Measurements from ENCODE around the gene SLMAP. TPM values are rescaled to one million over a fixed set of nuclear protein-coding genes. Genes with fewer than 3 reads are reported as not detected.

SLMAP gene
- total RNA-seq, 1 donor from 2014 or later, result 71.4 TPM

DNA sequence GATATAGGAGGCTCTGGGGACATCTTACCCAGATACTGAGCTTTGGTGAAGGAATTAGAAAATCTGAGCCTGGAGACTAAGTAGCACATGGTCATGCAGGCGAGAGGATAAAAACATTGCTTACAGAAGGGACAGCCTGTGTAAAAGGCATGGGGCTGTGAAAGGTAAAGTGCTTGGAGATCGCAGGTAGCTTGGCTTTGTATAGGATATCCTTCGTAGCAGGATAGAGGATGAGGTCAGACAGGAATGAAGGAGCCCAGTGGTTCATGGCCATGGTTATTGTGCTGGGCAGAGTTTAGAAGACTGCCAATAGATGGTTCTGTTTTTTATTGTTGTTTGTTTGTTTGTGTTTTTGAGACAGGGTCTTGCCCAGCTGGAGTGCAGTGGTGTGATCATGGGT, 82.5 kb downstream of the SLMAP start:
- H4K20me1 ChIP-seq (ENCODE audit: insufficient read depth, low read length), result peaks cover 13% of the 10 kb centered on the region
- TF ChIP-seq EZH2 (IDR thresholded peaks at IDR 0.05; ENCODE audit: insufficient read depth, low read length), result no peak
- TF ChIP-seq, protein P1, sequence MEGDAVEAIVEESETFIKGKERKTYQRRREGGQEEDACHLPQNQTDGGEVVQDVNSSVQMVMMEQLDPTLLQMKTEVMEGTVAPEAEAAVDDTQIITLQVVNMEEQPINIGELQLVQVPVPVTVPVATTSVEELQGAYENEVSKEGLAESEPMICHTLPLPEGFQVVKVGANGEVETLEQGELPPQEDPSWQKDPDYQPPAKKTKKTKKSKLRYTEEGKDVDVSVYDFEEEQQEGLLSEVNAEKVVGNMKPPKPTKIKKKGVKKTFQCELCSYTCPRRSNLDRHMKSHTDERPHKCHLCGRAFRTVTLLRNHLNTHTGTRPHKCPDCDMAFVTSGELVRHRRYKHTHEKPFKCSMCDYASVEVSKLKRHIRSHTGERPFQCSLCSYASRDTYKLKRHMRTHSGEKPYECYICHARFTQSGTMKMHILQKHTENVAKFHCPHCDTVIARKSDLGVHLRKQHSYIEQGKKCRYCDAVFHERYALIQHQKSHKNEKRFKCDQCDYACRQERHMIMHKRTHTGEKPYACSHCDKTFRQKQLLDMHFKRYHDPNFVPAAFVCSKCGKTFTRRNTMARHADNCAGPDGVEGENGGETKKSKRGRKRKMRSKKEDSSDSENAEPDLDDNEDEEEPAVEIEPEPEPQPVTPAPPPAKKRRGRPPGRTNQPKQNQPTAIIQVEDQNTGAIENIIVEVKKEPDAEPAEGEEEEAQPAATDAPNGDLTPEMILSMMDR (IDR thresholded peaks at IDR 0.05; ENCODE audit: insufficient read depth, low read depth, low read length), result no peak
- FAIRE-seq (no peak), DNase-seq (ENCODE audit: low read depth) (no peak)
- H3K36me3 Mint-ChIP-seq (ENCODE audit: low read depth, unreplicated experiment), result no peaks in the 10 kb centered on the region
- H3K79me2 ChIP-seq (ENCODE audit: insufficient read depth, low read length), result peaks cover 9% of the 10 kb centered on the region
- H3K4me1 ChIP-seq (ENCODE audit: insufficient read depth, low read length), result no peaks in the 10 kb centered on the region
- H3K27ac Mint-ChIP-seq (ENCODE audit: unreplicated experiment), result no peak overlapping the region
- no peaks in the 10 kb centered on the region for H3K4me1 Mint-ChIP-seq (ENCODE audit: low read depth, unreplicated experiment)
- H3K9me3 ChIP-seq (ENCODE audit: insufficient read depth, low read depth, low read length), result no peaks in the 10 kb centered on the region
- no peak overlapping the region for H3K27ac ChIP-seq (ENCODE audit: low read depth, low read length)
- H3K4me3 ChIP-seq (ENCODE audit: insufficient read depth, low read depth, low read length), result no peak overlapping the region
- H3K9ac ChIP-seq (ENCODE audit: low read length), result no peak overlapping the region
- H3K27me3 Mint-ChIP-seq (ENCODE audit: low read depth, unreplicated experiment), result no peaks in the 10 kb centered on the region
- no peak overlapping the region for H2AFZ ChIP-seq (ENCODE audit: low read depth, low read length)
- no peaks in the 10 kb centered on the region for H3K9me3 Mint-ChIP-seq (ENCODE audit: unreplicated experiment)
- H3K27me3 ChIP-seq (ENCODE audit: insufficient read depth, low read length), result no peaks in the 10 kb centered on the region
- H3K4me3 Mint-ChIP-seq (ENCODE audit: unreplicated experiment), result no peak overlapping the region
- H3K36me3 ChIP-seq (ENCODE audit: insufficient read depth, low read length), result no peaks in the 10 kb centered on the region
- H3K4me2 ChIP-seq (ENCODE audit: low read length), result no peak overlapping the region

- no peaks in the 10 kb centered on the region for H3K9me3 ChIP-seq (ENCODE audit: insufficient read depth, low read depth, low read length)
- no peaks in the 10 kb centered on the region for H3K36me3 Mint-ChIP-seq (ENCODE audit: low read depth, unreplicated experiment)
- no peak overlapping the region for H3K27ac ChIP-seq (ENCODE audit: low read depth, low read length)
- H3K27ac Mint-ChIP-seq (ENCODE audit: unreplicated experiment), result no peak overlapping the region
- H2AFZ ChIP-seq (ENCODE audit: low read depth, low read length), result no peak overlapping the region
- no peaks in the 10 kb centered on the region for H3K27me3 ChIP-seq (ENCODE audit: insufficient read depth, low read length)
- DNase-seq (ENCODE audit: low read depth) (no peak), FAIRE-seq (no peak)
- no peak overlapping the region for H3K9ac ChIP-seq (ENCODE audit: low read length)
- H3K4me3 Mint-ChIP-seq (ENCODE audit: unreplicated experiment), result no peak overlapping the region
- H3K79me2 ChIP-seq (ENCODE audit: insufficient read depth, low read length), result peaks cover 9% of the 10 kb centered on the region
- H3K4me3 ChIP-seq (ENCODE audit: insufficient read depth, low read depth, low read length), result no peak overlapping the region
- H4K20me1 ChIP-seq (ENCODE audit: insufficient read depth, low read length), result peaks cover 13% of the 10 kb centered on the region
- H3K9me3 Mint-ChIP-seq (ENCODE audit: unreplicated experiment), result no peaks in the 10 kb centered on the region
- no peaks in the 10 kb centered on the region for H3K4me1 Mint-ChIP-seq (ENCODE audit: low read depth, unreplicated experiment)
- no peaks in the 10 kb centered on the region for H3K27me3 Mint-ChIP-seq (ENCODE audit: low read depth, unreplicated experiment)
- no peak overlapping the region for H3K4me2 ChIP-seq (ENCODE audit: low read length)
- TF ChIP-seq EZH2 (IDR thresholded peaks at IDR 0.05; ENCODE audit: insufficient read depth, low read length), result no peak
- TF ChIP-seq, protein P1 (IDR thresholded peaks at IDR 0.05; ENCODE audit: insufficient read depth, low read depth, low read length), result no peak
- H3K4me1 ChIP-seq (ENCODE audit: insufficient read depth, low read length), result no peaks in the 10 kb centered on the region
- H3K36me3 ChIP-seq (ENCODE audit: insufficient read depth, low read length), result no peaks in the 10 kb centered on the region
These were observed 84.4 kb downstream of the SLMAP start for GRCh38 chr3:57840473-57840872.

DNA sequence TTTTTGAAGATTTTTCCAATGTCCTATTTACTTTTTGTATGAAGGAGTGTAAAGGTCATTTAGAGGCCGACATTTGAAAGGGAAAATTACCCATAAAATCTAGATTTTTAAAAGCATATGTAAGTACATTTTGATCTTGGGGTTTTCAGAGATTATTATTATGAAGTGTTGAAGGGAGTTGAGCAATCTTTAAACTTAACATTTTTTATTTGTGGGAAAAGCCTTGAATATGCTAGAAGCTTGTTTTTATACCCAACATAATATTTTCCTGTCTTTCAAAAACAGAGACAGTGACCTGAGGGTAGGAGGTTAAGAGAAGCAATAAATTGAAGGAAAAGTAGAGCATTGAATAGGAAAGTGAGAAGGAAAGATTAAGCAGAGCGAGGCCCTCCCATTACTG, 85.7 kb downstream of the SLMAP start:
- Histone ChIP-seq H3K79me2 (ENCODE audit: insufficient read depth, low read length) (peaks cover 9% of the 10 kb centered on the region), H3K4me2 (ENCODE audit: low read length) (no peak overlapping the region), H3K4me1 (ENCODE audit: insufficient read depth, low read length) (no peaks in the 10 kb centered on the region), H4K20me1 (ENCODE audit: insufficient read depth, low read length) (peaks cover 12% of the 10 kb centered on the region), H2AFZ (ENCODE audit: low read depth, low read length) (no peak overlapping the region), H3K36me3 (ENCODE audit: insufficient read depth, low read length) (no peaks in the 10 kb centered on the region), H3K9me3 (ENCODE audit: insufficient read depth, low read depth, low read length) (no peaks in the 10 kb centered on the region), H3K27ac (ENCODE audit: low read depth, low read length) (no peak overlapping the region), H3K4me3 (ENCODE audit: insufficient read depth, low read depth, low read length) (no peak overlapping the region), H3K27me3 (ENCODE audit: insufficient read depth, low read length) (no peaks in the 10 kb centered on the region), H3K9ac (ENCODE audit: low read length) (no peak overlapping the region)
- DNase-seq (ENCODE audit: low read depth) (no peak), FAIRE-seq (no peak)
- no peak overlapping the region for H3K27ac Mint-ChIP-seq (ENCODE audit: unreplicated experiment)
- H3K4me3 Mint-ChIP-seq (ENCODE audit: unreplicated experiment), result no peak overlapping the region
- H3K9me3 Mint-ChIP-seq (ENCODE audit: unreplicated experiment), result no peaks in the 10 kb centered on the region
- H3K4me1 Mint-ChIP-seq (ENCODE audit: low read depth, unreplicated experiment), result no peaks in the 10 kb centered on the region
- TF ChIP-seq, protein P1 (IDR thresholded peaks at IDR 0.05; ENCODE audit: insufficient read depth, low read depth, low read length), result no peak
- TF ChIP-seq EZH2 (IDR thresholded peaks at IDR 0.05; ENCODE audit: insufficient read depth, low read length), result no peak
- no peaks in the 10 kb centered on the region for H3K27me3 Mint-ChIP-seq (ENCODE audit: low read depth, unreplicated experiment)
- H3K36me3 Mint-ChIP-seq (ENCODE audit: low read depth, unreplicated experiment), result no peaks in the 10 kb centered on the region
